MM.1S (cell line): ENCODE results near the gene CHI3L1.

Experiments
- DNase-seq: peaks from one replicate; pipeline ENCODE4 v3.0.0-alpha.2; 2015
- H2AFZ ChIP-seq: fragments of 300-600 bp; sonication (generic); 2 replicates; pipeline ENCODE4 v1.6.0; 2016; ENCODE audit warnings: antibody characterized with exemption, low read length
- H3F3A ChIP-seq: fragments of 300-600 bp; sonication (generic); 2 replicates; pipeline ENCODE4 v1.6.1; 2016; ENCODE audit warnings: mild to moderate bottlenecking, antibody characterized with exemption, low read length, moderate library complexity, mixed read lengths; ENCODE audit not compliant: insufficient read depth
- H3K27ac ChIP-seq: fragments of 300-600 bp; sonication (generic); 2 replicates; pipeline ENCODE4 v1.5.1; 2016; ENCODE audit warnings: mild to moderate bottlenecking, low read length
- H3K27me3 ChIP-seq: fragments of 300-600 bp; sonication (generic); replicated peaks from 2 replicates; pipeline ENCODE4 v1.6.0; 2016; ENCODE audit warnings: low read length; ENCODE audit not compliant: insufficient read depth
- H3K36me3 ChIP-seq: fragments of 300-600 bp; sonication (generic); replicated peaks from 2 replicates; pipeline ENCODE4 v1.6.1; 2016; ENCODE audit warnings: mild to moderate bottlenecking, low read length, mixed read lengths; ENCODE audit not compliant: insufficient read depth
- H3K4me1 ChIP-seq: fragments of 300-600 bp; sonication (generic); 2 replicates; pipeline ENCODE4 v1.6.1; 2016; ENCODE audit warnings: low read length, mixed read lengths
- H3K4me2 ChIP-seq: fragments of 300-600 bp; sonication (generic); 2 replicates; pipeline ENCODE4 v1.6.0; 2016; ENCODE audit warnings: low read depth, low read length
- H3K4me3 ChIP-seq: fragments of 300-600 bp; sonication (generic); 2 replicates; pipeline ENCODE4 v1.5.1; 2016; ENCODE audit warnings: low read length, mixed read lengths
- H3K79me2 ChIP-seq: fragments of 300-600 bp; sonication (generic); 2 replicates; pipeline ENCODE4 v1.6.1; 2016; ENCODE audit warnings: mixed run types, low read length, mixed read lengths
- H3K9ac ChIP-seq: fragments of 300-600 bp; sonication (generic); 2 replicates; pipeline ENCODE4 v1.6.1; 2016; ENCODE audit warnings: low read length, mixed read lengths
- H3K9me2 ChIP-seq: fragments of 300-600 bp; sonication (generic); replicated peaks from 2 replicates; pipeline ENCODE4 v1.6.1; 2016; ENCODE audit warnings: mild to moderate bottlenecking, low read length, mixed read lengths; ENCODE audit not compliant: insufficient read depth
- H3K9me3 ChIP-seq: fragments of 300-600 bp; sonication (generic); replicated peaks from 2 replicates; pipeline ENCODE4 v1.6.1; 2016; ENCODE audit warnings: mild to moderate bottlenecking, low read length, mixed read lengths; ENCODE audit not compliant: insufficient read depth
- H4K20me1 ChIP-seq: fragments of 300-600 bp; sonication (generic); 2 replicates; pipeline ENCODE4 v1.6.1; 2016; ENCODE audit warnings: mild to moderate bottlenecking, low read length, moderate library complexity, mixed read lengths; ENCODE audit not compliant: insufficient read depth
- EZH2 ChIP-seq: fragments of 300-600 bp; sonication (generic); optimal IDR thresholded peaks from 2 replicates; pipeline ENCODE3; 2017; ENCODE audit warnings: low read depth, mild to moderate bottlenecking, antibody characterized with exemption, low read length, mixed read lengths
- EZH2phosphoT487 ChIP-seq: fragments of 300-600 bp; sonication (generic); IDR thresholded peaks from 2 replicates; pipeline ENCODE4 v1.6.1; 2018; ENCODE audit warnings: antibody characterized with exemption, low read length
- TF ChIP-seq, protein P1 (sequence below): fragments of 300-600 bp; sonication (generic); IDR thresholded peaks from 2 replicates; pipeline ENCODE4 v1.5.1; 2016; ENCODE audit warnings: antibody characterized with exemption, low read length, mixed read lengths

Gene CHI3L1

DNA sequence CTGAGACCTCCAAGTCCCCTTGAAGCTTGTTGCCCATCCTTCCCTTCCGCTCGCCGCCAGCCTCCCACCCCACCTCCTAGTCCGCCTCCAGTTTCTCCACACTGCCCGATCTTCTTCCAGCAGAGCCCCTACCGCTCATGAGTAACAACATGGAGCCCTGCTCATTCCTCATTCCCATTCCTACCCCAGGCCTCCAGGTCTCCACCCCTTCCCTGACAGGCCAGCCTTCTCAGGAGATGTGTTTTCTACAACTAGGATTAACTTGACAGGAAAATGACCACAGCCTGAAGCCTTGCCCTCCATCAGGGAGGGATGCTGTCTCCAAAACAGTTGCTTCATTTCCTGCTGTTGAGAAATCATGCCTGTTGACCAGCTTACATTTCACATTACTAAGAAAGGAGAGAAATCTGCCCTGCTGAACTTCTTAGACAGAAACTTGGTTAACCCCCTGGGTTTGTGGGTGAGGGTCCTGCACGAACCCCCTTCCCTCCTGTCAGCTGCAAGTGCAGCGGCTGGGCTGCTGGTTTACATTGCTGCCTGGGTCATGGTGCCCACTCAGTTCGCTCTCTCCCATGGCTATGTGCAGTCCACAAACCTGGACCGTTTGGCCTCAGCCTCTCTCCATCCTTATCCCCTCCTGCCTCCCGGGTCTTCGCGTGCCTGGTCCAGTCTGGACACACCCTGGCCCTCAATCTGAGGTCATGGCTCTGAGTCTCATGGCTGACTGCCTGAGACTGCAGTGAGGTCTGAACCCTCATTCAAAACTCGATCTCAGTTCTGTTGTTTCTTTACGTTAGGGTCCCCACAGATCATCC lies 16.1 kb upstream of the CHI3L1 start:
- peaks cover 5% of the 10 kb centered on the region; the same call in 1 of the 2 replicates for H3K4me1 ChIP-seq
- no peak overlapping the region for H3K4me3 ChIP-seq
- H3K36me3 ChIP-seq, result no peaks in the 10 kb centered on the region
- H3K4me2 ChIP-seq, result no peak overlapping the region
- no peaks in the 10 kb centered on the region for H3K9me2 ChIP-seq
- no peaks in the 10 kb centered on the region for H3K79me2 ChIP-seq
- no peak for DNase-seq
- TF ChIP-seq, protein P1, sequence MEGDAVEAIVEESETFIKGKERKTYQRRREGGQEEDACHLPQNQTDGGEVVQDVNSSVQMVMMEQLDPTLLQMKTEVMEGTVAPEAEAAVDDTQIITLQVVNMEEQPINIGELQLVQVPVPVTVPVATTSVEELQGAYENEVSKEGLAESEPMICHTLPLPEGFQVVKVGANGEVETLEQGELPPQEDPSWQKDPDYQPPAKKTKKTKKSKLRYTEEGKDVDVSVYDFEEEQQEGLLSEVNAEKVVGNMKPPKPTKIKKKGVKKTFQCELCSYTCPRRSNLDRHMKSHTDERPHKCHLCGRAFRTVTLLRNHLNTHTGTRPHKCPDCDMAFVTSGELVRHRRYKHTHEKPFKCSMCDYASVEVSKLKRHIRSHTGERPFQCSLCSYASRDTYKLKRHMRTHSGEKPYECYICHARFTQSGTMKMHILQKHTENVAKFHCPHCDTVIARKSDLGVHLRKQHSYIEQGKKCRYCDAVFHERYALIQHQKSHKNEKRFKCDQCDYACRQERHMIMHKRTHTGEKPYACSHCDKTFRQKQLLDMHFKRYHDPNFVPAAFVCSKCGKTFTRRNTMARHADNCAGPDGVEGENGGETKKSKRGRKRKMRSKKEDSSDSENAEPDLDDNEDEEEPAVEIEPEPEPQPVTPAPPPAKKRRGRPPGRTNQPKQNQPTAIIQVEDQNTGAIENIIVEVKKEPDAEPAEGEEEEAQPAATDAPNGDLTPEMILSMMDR, result no peak
- no peak for TF ChIP-seq EZH2
- TF ChIP-seq EZH2phosphoT487, result no peak
- H3K9me3 ChIP-seq, result no peaks in the 10 kb centered on the region
- H4K20me1 ChIP-seq, result no peaks in the 10 kb centered on the region
- no peaks in the 10 kb centered on the region for H3F3A ChIP-seq
- no peak overlapping the region for H3K27ac ChIP-seq
- H3K9ac ChIP-seq, result no peak overlapping the region
- no peak overlapping the region for H2AFZ ChIP-seq
- no peaks in the 10 kb centered on the region for H3K27me3 ChIP-seq

DNA sequence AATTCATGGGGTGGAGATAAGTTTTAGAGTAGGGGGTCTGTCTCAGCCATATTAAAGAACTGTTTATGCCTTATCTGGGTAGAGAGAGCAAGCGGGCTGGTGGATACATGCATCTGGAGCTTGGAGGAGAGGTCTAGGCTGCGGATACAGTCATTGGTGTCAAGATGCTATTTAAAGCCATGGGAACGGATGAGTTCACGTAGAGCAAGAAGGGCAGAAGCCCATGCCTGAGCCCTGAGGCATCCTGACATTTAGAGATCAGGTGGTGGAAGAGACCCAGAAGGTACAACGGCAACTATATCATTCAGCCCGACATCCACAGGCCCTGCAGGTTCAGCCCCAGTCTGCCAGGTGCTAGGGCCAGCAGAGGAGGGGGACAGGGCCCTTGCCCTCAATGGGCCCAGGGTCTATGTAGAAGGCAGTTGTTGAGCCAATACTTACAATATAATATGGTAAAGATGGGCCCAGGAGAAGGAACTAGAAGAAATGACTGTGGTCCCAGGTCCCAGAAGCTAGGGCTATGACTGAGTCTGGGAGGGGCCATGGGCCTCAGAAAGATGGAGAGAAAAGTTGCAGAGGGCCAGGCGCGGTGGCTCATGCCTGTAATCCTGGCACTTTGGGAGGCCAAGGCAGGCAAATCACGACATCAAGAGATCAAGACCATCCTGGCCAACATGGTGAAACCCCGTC lies 15.2 kb upstream of the CHI3L1 start:
- Histone ChIP-seq H3K9me3 (no peaks in the 10 kb centered on the region), H3K27me3 (no peaks in the 10 kb centered on the region), H3F3A (no peaks in the 10 kb centered on the region), H3K79me2 (no peaks in the 10 kb centered on the region), H2AFZ (no peak overlapping the region), H3K36me3 (no peaks in the 10 kb centered on the region), H4K20me1 (no peaks in the 10 kb centered on the region), H3K4me1 (peaks cover 5% of the 10 kb centered on the region; the same call in 1 of the 2 replicates), H3K4me2 (no peak overlapping the region), H3K9me2 (no peaks in the 10 kb centered on the region), H3K9ac (no peak overlapping the region), H3K27ac (no peak overlapping the region), H3K4me3 (no peak overlapping the region)
- no peak for DNase-seq
- TF ChIP-seq, protein P1, result no peak
- TF ChIP-seq EZH2, result no peak
- TF ChIP-seq EZH2phosphoT487, result no peak

DNA sequence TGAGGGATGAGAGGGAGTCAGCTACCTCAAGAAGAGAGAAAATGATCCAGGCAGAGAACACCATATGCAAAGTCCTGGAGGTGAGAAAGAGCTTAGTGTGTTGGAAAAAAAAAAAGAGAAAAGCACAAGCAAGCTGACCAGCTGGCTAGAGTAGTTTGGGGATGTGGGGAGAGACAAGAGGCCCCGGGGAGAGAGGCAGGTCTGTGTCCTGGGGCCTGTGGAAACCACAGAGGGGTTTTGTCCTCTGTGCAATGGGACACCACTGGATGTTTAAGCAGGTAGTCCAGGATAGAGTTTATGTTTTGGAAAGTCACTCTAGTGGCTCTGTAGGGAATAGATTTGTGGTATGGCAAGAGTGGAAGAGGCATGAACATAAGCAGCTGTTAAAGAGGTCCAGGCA lies 14.4 kb upstream of the CHI3L1 start:
- TF ChIP-seq, protein P1, result no peak
- no peak for TF ChIP-seq EZH2phosphoT487
- TF ChIP-seq EZH2, result no peak
- H3K79me2 ChIP-seq, result no peaks in the 10 kb centered on the region
- peaks cover 5% of the 10 kb centered on the region; the same call in 1 of the 2 replicates for H3K4me1 ChIP-seq
- no peak overlapping the region for H3K4me2 ChIP-seq
- H3K9me3 ChIP-seq, result no peaks in the 10 kb centered on the region
- H3K36me3 ChIP-seq, result no peaks in the 10 kb centered on the region
- H3K27ac ChIP-seq, result no peak overlapping the region
- no peaks in the 10 kb centered on the region for H3K9me2 ChIP-seq
- H3K4me3 ChIP-seq, result no peak overlapping the region
- no peaks in the 10 kb centered on the region for H3K27me3 ChIP-seq
- DNase-seq, result no peak
- H4K20me1 ChIP-seq, result no peaks in the 10 kb centered on the region
- H2AFZ ChIP-seq, result no peak overlapping the region
- no peak overlapping the region for H3K9ac ChIP-seq
- no peaks in the 10 kb centered on the region for H3F3A ChIP-seq
